A549 treated with Mapracorat at 1 μM for 4 hours (cell line): ENCODE data around the gene GBP7. TPM values are rescaled to one million over a fixed set of nuclear protein-coding genes. Genes with fewer than 3 reads are reported as not detected.

Experiments used
- total RNA-seq: library from RNA; stranded (reverse); fragments of 200-300 nt; extraction: Qiagen RNA extraction; gene quantifications from 5 replicates; pipeline ENCODE4 v1.2.3, GENCODE V29; 2022

The GBP7 gene
- total RNA-seq, result not detected in 5 replicates

GRCh38 chr1:89175601-89176256 is at the start of gene GBP7:
Gene GBP7 (minus strand): TSS chr1:89176003. CDS start chr1:89171935, 4,068 bp downstream.

GRCh38 chr1:89198491-89199072 is 22.8 kb upstream of the GBP7 start, which contains the start of gene GBP4:
Gene GBP4 (minus strand): TSS chr1:89198942. CDS start chr1:89198834, 108 bp downstream.

GRCh38 chr1:89125913-89126580 is 49.8 kb downstream of the GBP7 start, which contains the start of gene GBP2:
Gene GBP2 (minus strand): TSS chr1:89126114. CDS start chr1:89121966, 4,148 bp downstream.

Other genes starting within 250 kb of the GBP7 start
- 6.8 to 8.4 TPM (median 7.5 TPM) in 5 replicates for gene KYAT3, start 183.4 kb downstream of the GBP7 start, total RNA-seq
- gene RBMXL1, start 183.4 kb downstream of the GBP7 start, total RNA-seq, result 1.5 to 2.4 TPM (median 1.7 TPM) in 5 replicates
- gene GBP3, start 153.1 kb downstream of the GBP7 start, total RNA-seq, result 0.63 to 1.2 TPM (median 1.1 TPM) in 5 replicates
- 0.14 to 0.48 TPM (median 0.19 TPM) in 5 replicates for gene GBP1, start 110.8 kb downstream of the GBP7 start, total RNA-seq
- 0.63 to 1.1 TPM (median 0.81 TPM) in 5 replicates for gene GBP2, start 49.9 kb downstream of the GBP7 start, total RNA-seq
- 0.07 to 0.08 TPM in 2 of 5 replicates, not detected in the others for gene GBP4, start 22.9 kb upstream of the GBP7 start, total RNA-seq
- 0.06 to 0.09 TPM (median 0.06 TPM) in 3 of 5 replicates, not detected in the others for gene GBP5, start 96.9 kb upstream of the GBP7 start, total RNA-seq
- not detected in 5 replicates for gene GBP6, start 188.1 kb upstream of the GBP7 start, total RNA-seq